Naive B cell (primary cell): ENCODE data around the gene PHF14. TPM values are rescaled to one million over a fixed set of nuclear protein-coding genes. Genes with fewer than 3 reads are reported as not detected.

ENCODE experiments used
- ATAC-seq, 2 donors: fragments of 150-1000 bp; cut with Tn5 transposase; 2 replicates each; pipeline ENCODE4 v1.10.0; 2021; ENCODE audit warnings: low read depth in 2 of 2, mild to moderate bottlenecking in 2 of 2, moderate library complexity in 2 of 2
- DNase-seq: peaks from one replicate; pipeline ENCODE4 v3.0.0; 2022
- H3K27ac Mint-ChIP-seq, 6 donors: one replicate each; pipeline ENCODE4 v1.8.0; 2020 to 2022; ENCODE audit warnings: mild to moderate bottlenecking in 6 of 6, mixed read lengths in 6 of 6, moderate library complexity in 5 of 6, inconsistent platforms in 2 of 6
- H3K27me3 Mint-ChIP-seq, 3 donors: one replicate each; pipeline ENCODE4 v1.8.0; 2021 to 2022; ENCODE audit warnings: mixed read lengths in 3 of 3, mild to moderate bottlenecking in 1 of 3
- H3K36me3 Mint-ChIP-seq, 2 donors: one replicate each; pipeline ENCODE4 v1.8.0; 2020 to 2022; ENCODE audit warnings: mixed read lengths in 2 of 2, inconsistent platforms in 1 of 2, mild to moderate bottlenecking in 1 of 2
- H3K4me1 Mint-ChIP-seq, 3 donors: one replicate each; pipeline ENCODE4 v1.8.0; 2020 to 2022; ENCODE audit warnings: mixed read lengths in 3 of 3, inconsistent platforms in 1 of 3, mild to moderate bottlenecking in 1 of 3, moderate library complexity in 1 of 3
- H3K4me3 Mint-ChIP-seq, 8 donors: one replicate each; pipeline ENCODE4 v1.8.0; 2020 to 2022; ENCODE audit warnings: mild to moderate bottlenecking in 8 of 8, mixed read lengths in 8 of 8, moderate library complexity in 8 of 8, inconsistent platforms in 2 of 8
- H3K9me3 Mint-ChIP-seq, 7 donors: one replicate each; pipeline ENCODE4 v1.8.0; 2020 to 2022; ENCODE audit warnings: mixed read lengths in 7 of 7, mild to moderate bottlenecking in 5 of 7, inconsistent platforms in 2 of 7, moderate library complexity in 1 of 7
- polyA plus RNA-seq, 6 donors: library from polyadenylated mRNA; unstranded; fragments of 300-500 nt; fragmentation: Illumina TruSeq; gene quantifications; one replicate each; pipeline ENCODE4 v1.2.3, GENCODE V29; 2021; ENCODE audit warnings: low read depth in 6 of 6

Gene PHF14
- polyA plus RNA-seq, 6 donors from 2014 or later: 9.6 to 14.3 (median 13.4) TPM

- Mint-ChIP-seq H3K4me1 (peaks cover 2 to 11% (median 9%) of the 10 kb centered on the region in 3 donors), H3K27ac (peak overlapping the region in 1 of 6 donors; percentile 52), H3K4me3 (no peak overlapping the region), H3K36me3 (peaks cover 6 to 20% of the 10 kb centered on the region in 2 donors), H3K27me3 (no peaks in the 10 kb centered on the region), H3K9me3 (no peaks in the 10 kb centered on the region)
- no peak for DNase-seq
- ATAC-seq: no peak
Observed at GRCh38 chr7:11006291-11006690, 32.6 kb downstream of the PHF14 start.

- no peak overlapping the region for H3K27ac Mint-ChIP-seq
- DNase-seq (no peak), ATAC-seq (no peak)
- H3K4me1 Mint-ChIP-seq: peaks cover 0 to 6% (median 5%) of the 10 kb centered on the region in 3 donors
- no peaks in the 10 kb centered on the region for H3K9me3 Mint-ChIP-seq
- peaks cover 0 to 21% of the 10 kb centered on the region in 2 donors for H3K36me3 Mint-ChIP-seq
- no peak overlapping the region for H3K4me3 Mint-ChIP-seq
- no peaks in the 10 kb centered on the region for H3K27me3 Mint-ChIP-seq
Observed at GRCh38 chr7:11009631-11010030, 36.0 kb downstream of the PHF14 start.

GRCh38 chr7:11021468-11021867, 47.8 kb downstream of the PHF14 start:
- Mint-ChIP-seq H3K36me3 (peaks cover 31 to 42% of the 10 kb centered on the region in 2 donors), H3K9me3 (no peaks in the 10 kb centered on the region), H3K4me3 (no peak overlapping the region), H3K27ac (no peak overlapping the region), H3K4me1 (peaks cover 1 to 12% (median 4%) of the 10 kb centered on the region in 3 donors), H3K27me3 (no peaks in the 10 kb centered on the region)
- no peak for DNase-seq
- no peak for ATAC-seq

GRCh38 chr7:11026452-11027359, 53.0 kb downstream of the PHF14 start:
- Mint-ChIP-seq H3K27me3 (no peaks in the 10 kb centered on the region), H3K4me1 (peaks cover 0 to 4% (median 0%) of the 10 kb centered on the region in 3 donors), H3K36me3 (peaks cover 24 to 30% of the 10 kb centered on the region in 2 donors), H3K27ac (no peak overlapping the region), H3K4me3 (no peak overlapping the region), H3K9me3 (no peaks in the 10 kb centered on the region)
- DNase-seq: no peak
- ATAC-seq: no peak

GRCh38 chr7:11035661-11036060, 62.0 kb downstream of the PHF14 start:
- H3K36me3 Mint-ChIP-seq: peaks cover 7 to 25% of the 10 kb centered on the region in 2 donors
- DNase-seq: no peak
- H3K27ac Mint-ChIP-seq: no peak overlapping the region
- ATAC-seq: no peak
- H3K27me3 Mint-ChIP-seq: no peaks in the 10 kb centered on the region
- H3K9me3 Mint-ChIP-seq: no peaks in the 10 kb centered on the region
- no peak overlapping the region for H3K4me3 Mint-ChIP-seq
- no peaks in the 10 kb centered on the region for H3K4me1 Mint-ChIP-seq

DNA sequence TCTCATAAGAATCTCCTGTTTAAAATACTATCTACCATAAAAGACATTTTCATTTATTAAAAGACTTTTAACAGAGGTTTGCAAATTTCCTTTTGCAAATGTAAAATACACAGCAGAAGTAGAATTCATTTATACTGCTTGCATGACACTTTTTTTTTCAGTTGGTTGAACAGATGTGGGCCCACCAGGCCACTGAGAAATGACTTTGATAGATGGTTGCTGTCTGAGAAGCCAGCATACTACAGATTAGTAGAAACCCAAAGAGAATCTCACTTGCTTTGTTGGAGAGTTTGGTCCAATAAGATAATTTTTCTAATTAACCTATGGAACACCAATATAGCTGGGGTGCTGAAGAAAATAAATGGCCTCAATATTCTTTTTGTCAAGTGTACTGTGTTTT, 66.3 kb downstream of the PHF14 start:
- Mint-ChIP-seq H3K36me3 (peaks cover 8 to 40% of the 10 kb centered on the region in 2 donors), H3K27me3 (no peaks in the 10 kb centered on the region), H3K4me1 (no peaks in the 10 kb centered on the region), H3K4me3 (no peak overlapping the region), H3K9me3 (no peaks in the 10 kb centered on the region), H3K27ac (no peak overlapping the region)
- DNase-seq (no peak), ATAC-seq (no peak)

DNA sequence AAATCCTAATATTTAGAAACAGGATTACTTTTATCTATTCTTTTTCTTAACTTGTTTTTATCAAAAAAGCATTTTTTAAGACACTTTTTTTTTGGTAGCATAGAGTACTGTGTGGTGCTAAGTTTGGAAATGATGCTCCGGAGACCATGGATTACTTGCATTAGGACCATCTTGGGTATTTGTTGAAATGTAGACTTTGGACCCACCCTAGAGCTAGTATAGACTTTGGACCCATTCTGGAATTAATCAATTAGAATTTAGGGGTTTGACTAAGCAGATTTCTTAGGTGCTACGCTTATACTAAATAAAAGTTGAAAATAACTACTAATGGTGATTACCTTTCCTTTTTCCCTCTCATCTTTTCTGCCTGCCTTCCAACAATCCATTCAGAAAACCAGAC, 80.4 kb downstream of the PHF14 start:
- DNase-seq (no peak), ATAC-seq (no peak)
- no peak overlapping the region for H3K4me3 Mint-ChIP-seq
- no peaks in the 10 kb centered on the region for H3K9me3 Mint-ChIP-seq
- H3K4me1 Mint-ChIP-seq: no peaks in the 10 kb centered on the region
- H3K27ac Mint-ChIP-seq: no peak overlapping the region
- no peaks in the 10 kb centered on the region for H3K27me3 Mint-ChIP-seq
- peaks cover 6 to 24% of the 10 kb centered on the region in 2 donors for H3K36me3 Mint-ChIP-seq

GRCh38 chr7:11060893-11061292, 87.2 kb downstream of the PHF14 start:
- Mint-ChIP-seq H3K27me3 (no peaks in the 10 kb centered on the region), H3K4me3 (no peak overlapping the region)

GRCh38 chr7:11062110-11062509, 88.4 kb downstream of the PHF14 start:
- no peaks in the 10 kb centered on the region for H3K27me3 Mint-ChIP-seq
- no peak for ATAC-seq
- no peak overlapping the region for H3K27ac Mint-ChIP-seq
- no peaks in the 10 kb centered on the region for H3K9me3 Mint-ChIP-seq
- H3K4me3 Mint-ChIP-seq: no peak overlapping the region
- no peak for DNase-seq
- H3K4me1 Mint-ChIP-seq: no peaks in the 10 kb centered on the region
- H3K36me3 Mint-ChIP-seq: peaks cover 0 to 22% of the 10 kb centered on the region in 2 donors

More at GRCh38 chr7:11060893-11061292, 87.2 kb downstream of the PHF14 start:
- peaks cover 0 to 22% of the 10 kb centered on the region in 2 donors for H3K36me3 Mint-ChIP-seq
- DNase-seq (no peak), ATAC-seq (no peak)
- no peaks in the 10 kb centered on the region for H3K9me3 Mint-ChIP-seq
- no peaks in the 10 kb centered on the region for H3K4me1 Mint-ChIP-seq
- no peak overlapping the region for H3K27ac Mint-ChIP-seq

DNA sequence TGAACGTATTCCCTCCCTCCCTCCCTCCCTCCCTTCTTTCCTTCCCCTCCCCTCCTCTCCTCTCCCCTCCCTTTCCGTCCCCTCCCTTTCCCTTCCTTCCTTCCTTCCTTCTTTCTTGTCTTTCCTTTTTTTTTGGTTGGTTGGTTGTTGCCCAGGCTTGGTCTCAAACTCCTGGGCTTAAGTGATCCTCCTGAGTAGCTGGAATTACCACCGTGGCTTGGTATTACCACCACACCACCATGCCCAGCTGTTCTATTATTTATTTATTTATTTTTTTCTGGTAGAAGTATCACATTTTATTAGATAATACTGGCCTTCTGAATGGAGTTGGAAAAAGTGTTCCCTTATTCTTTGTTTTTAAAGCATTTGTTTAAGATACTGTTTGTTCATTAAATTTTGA, 95.9 kb downstream of the PHF14 start:
- no peak overlapping the region for H3K27ac Mint-ChIP-seq
- no peak for ATAC-seq
- H3K36me3 Mint-ChIP-seq: peaks cover 0 to 12% of the 10 kb centered on the region in 2 donors

GRCh38 chr7:11077816-11078215, 104.1 kb downstream of the PHF14 start:
- no peak for ATAC-seq
- H3K27me3 Mint-ChIP-seq: no peaks in the 10 kb centered on the region
- H3K4me1 Mint-ChIP-seq: no peaks in the 10 kb centered on the region
- no peak overlapping the region for H3K27ac Mint-ChIP-seq
- no peak for DNase-seq
- H3K4me3 Mint-ChIP-seq: no peak overlapping the region
- peaks cover 0 to 2% (median 0%) of the 10 kb centered on the region in 7 donors for H3K9me3 Mint-ChIP-seq
- H3K36me3 Mint-ChIP-seq: peaks cover 4 to 5% of the 10 kb centered on the region in 2 donors

More for the DNA sequence above, 95.9 kb downstream of the PHF14 start:
- Mint-ChIP-seq H3K4me1 (peaks cover 0 to 2% (median 0%) of the 10 kb centered on the region in 3 donors), H3K9me3 (peaks cover 0 to 2% (median 0%) of the 10 kb centered on the region in 7 donors), H3K27me3 (no peaks in the 10 kb centered on the region), H3K4me3 (no peak overlapping the region)
- no peak for DNase-seq

DNA sequence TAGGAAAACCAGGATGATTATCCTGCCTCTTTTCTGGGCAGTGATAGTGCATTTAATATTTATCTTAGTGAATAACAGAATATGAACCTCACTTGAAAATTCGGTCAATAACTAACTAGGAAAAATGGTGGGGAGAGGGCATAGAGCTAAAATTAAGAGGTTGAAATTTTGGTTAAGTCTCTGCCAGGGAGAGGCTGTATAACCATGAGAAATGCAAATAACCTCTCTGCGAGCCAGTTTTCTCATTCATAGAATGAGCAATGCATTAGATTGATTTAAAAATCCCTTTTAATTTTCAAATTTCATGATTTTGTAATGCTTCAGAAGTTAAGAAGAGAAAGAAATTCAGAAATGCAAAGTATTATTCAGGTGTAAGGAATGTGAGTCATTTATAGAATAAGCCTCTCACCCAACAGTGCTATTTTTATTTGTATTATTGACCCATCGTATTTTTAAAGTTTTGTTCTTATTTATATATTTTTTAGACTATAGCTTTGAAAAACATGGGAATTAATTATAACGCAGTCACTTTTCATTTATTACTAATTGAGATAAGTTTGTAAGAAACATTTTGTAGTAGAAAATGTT, 104.7 kb downstream of the PHF14 start:
- Mint-ChIP-seq H3K27ac (no peak overlapping the region), H3K4me3 (no peak overlapping the region), H3K4me1 (no peaks in the 10 kb centered on the region), H3K27me3 (no peaks in the 10 kb centered on the region), H3K36me3 (peaks cover 4 to 9% of the 10 kb centered on the region in 2 donors), H3K9me3 (peaks cover 0 to 2% (median 0%) of the 10 kb centered on the region in 7 donors)
- DNase-seq (no peak), ATAC-seq (no peak)

DNA sequence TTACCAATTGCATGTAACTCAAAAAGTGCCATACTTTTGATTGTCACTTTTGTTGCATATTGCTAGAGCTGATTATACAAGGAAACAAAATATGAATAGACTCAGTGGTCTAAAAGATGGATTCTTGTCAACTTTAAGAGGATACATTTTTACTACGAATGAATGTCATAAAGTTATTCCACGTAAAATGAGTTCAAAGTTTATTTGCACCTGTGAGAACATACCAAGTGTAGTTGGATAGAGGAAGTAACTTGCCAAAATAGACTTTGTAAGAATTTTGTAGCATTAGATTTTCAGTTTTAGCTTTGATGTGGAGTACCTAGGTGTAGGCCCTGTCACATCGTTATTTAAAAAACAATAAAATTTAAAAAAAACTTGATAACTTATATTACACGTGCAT, 106.2 kb downstream of the PHF14 start:
- Mint-ChIP-seq H3K27me3 (no peaks in the 10 kb centered on the region), H3K4me3 (no peak overlapping the region), H3K9me3 (peaks cover 0 to 1% (median 0%) of the 10 kb centered on the region in 7 donors)

DNA sequence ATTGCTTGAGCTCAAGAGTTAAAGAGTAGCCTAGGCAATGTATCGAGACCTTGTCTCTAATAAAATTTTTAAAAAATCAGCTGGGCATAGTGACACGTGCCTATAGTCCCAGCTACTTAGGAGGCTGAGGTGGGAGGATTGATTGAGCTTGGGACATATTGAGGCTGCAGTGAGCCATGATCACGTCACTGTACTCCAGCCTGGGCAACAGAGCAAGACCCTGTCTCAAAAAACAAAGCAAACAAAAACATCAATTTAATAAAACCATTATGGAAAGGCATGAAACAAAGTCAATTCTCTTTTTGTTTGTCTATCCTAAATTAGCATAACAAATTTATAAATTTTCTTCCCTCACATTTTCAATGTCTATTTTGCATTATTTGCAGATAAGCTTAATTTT, 108.4 kb downstream of the PHF14 start:
- Mint-ChIP-seq H3K27me3 (no peaks in the 10 kb centered on the region), H3K27ac (no peak overlapping the region), H3K4me3 (no peak overlapping the region), H3K9me3 (peaks cover 0 to 1% (median 0%) of the 10 kb centered on the region in 7 donors), H3K36me3 (peaks cover 0 to 9% of the 10 kb centered on the region in 2 donors), H3K4me1 (no peaks in the 10 kb centered on the region)
- ATAC-seq: no peak
- DNase-seq: no peak

More for the DNA sequence above, 106.2 kb downstream of the PHF14 start:
- DNase-seq (no peak), ATAC-seq (no peak)
- peaks cover 0 to 9% of the 10 kb centered on the region in 2 donors for H3K36me3 Mint-ChIP-seq
- no peak overlapping the region for H3K27ac Mint-ChIP-seq
- no peaks in the 10 kb centered on the region for H3K4me1 Mint-ChIP-seq
